HPDE6-E6E7 (cell line): ENCODE results near the gene OR1A1.
"Not testable (repeated sequence)": the region's sequence is repeated elsewhere in the genome, so short reads cannot be mapped to it uniquely, and the experiment has no call there.

Source experiments
- DNase-seq: peaks from one replicate; pipeline ENCODE4 v3.0.0; 2011; ENCODE audit warnings: missing footprints; ENCODE audit errors: extremely low spot score

OR1A1 gene, protein sequence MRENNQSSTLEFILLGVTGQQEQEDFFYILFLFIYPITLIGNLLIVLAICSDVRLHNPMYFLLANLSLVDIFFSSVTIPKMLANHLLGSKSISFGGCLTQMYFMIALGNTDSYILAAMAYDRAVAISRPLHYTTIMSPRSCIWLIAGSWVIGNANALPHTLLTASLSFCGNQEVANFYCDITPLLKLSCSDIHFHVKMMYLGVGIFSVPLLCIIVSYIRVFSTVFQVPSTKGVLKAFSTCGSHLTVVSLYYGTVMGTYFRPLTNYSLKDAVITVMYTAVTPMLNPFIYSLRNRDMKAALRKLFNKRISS

GRCh38 chr17:3207367-3207766 lies at the start of gene OR1A1:
Gene OR1A1 (plus strand): TSS chr17:3207667. CDS start chr17:3215621, 7,954 bp downstream.
- no peak for DNase-seq

DNA sequence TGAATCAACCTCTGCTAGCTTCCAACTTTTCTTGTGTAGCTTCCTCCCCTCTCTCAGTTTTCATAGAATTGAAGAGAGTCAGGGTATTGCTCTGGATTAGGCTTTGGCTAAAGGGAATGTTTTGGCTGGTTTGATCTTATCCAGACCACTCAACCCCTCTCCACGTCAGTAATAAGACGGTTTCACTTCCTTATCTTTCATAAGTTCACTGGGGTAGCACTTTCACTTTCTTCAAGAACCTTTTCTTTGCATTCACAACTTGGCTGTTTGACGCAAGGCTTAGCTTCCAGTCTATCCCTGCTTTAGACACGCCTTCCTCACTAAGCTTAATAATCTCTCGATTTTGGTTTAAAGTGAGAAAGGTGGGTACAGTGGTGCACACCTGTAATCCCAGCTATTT lies 39.9 kb upstream of the OR1A1 start:
- no peak for DNase-seq

DNA sequence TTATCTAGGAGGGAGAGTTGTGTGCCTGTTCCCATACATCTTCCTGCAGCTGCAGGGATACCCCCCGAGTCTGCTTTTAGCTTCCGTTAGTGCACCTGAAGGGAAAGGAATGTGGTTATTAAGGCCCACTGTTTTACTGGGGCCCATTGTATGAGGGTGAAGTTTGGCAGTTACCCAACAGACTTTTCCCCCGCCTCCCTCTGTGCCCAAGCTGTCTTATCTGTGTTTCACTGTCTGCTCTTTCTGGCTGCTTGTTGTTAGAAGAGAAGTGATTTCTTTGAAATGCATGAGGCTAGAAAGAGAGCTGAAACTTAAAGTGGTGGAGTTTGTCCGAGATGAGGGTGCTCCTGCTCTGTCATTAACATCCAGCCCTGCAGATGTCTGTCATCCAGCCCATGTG lies 17.5 kb upstream of the OR1A1 start:
- no peak for DNase-seq

DNA sequence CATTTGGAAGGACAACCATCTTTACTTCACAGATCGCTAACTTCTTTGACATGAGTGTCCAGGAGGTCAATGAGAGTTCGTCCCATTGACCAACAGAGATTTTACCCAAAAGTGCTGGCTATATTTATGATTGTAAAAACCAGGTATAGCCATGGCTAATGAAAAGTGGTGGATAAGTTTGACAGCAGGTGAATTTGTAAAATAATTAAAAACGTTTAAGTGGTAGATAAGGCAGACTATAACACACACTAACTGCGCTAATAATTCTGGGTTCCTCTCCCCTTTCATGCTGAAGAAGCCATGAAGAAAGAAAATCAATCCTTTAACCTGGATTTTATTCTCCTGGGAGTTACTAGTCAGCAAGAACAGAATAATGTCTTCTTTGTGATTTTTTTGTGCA lies 10.2 kb upstream of the OR1A1 start, which contains the start of gene OR1A2:
Gene OR1A2 (plus strand): TSS at position 301 of the 400 bp plus-strand sequence. CDS start 0 bp downstream, at position 301.
- no peak for DNase-seq

- no peak for DNase-seq
Measured at GRCh38 chr17:3208484-3208883, 1.0 kb downstream of the OR1A1 start.

DNA sequence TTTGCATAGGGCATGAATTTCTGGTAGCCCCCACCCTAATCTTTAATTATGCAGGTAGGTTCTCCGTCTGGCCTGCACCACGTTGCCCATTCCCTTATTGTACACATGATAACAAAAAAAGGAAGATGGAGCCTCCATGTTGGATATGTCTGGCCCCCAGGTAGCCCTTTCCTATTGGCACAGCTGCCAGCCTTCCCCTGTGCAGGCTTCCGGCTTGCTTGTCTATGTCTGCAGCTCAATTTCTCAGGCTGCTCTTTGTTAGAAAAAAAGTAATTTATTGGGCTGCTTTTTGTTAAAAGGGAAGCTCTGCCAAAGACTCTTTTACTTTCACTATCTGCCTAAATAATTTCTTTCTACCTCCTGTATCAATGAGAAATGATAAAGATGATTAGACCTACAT lies 5.5 kb downstream of the OR1A1 start:
- no peak for DNase-seq

DNA sequence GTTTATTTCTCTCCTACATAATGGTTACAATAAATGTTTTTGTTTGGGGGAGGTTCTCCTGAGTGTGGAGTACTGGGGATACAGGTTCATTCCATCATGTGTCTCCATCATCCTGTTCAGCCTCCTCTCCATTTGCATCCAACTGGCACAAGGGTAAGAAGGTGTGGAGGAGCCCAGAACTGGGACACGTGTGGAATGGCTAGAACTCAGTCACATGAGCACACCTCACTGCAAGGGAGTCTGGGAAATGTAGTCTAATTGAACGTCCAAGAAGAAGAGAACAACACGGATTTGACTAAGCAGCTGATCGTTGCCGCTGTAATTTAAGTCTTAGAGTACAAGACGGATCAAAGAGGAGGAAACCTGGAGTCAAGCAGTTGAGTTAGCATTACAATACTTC lies 6.1 kb downstream of the OR1A1 start:
- no peak for DNase-seq

DNA sequence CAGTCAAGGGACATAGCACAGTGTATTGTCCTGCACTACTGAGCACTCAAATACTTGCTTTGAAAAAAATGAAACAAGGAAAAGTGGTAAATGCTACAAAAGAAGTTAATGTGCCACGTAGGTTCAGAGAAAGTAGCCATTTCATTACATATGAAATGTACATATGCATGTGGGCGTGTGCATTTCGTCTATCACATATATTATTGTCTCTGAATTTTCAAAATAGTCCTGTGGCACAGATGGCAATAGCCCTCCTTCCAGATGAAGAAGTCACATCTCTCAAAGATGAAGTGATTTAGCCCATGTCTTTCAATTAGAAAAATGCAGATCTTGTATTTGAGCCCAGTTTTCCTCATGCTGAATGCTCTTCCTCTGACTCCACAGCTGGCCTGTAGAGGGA lies 12.5 kb downstream of the OR1A1 start:
- DNase-seq, result not testable (repeated sequence)

DNA sequence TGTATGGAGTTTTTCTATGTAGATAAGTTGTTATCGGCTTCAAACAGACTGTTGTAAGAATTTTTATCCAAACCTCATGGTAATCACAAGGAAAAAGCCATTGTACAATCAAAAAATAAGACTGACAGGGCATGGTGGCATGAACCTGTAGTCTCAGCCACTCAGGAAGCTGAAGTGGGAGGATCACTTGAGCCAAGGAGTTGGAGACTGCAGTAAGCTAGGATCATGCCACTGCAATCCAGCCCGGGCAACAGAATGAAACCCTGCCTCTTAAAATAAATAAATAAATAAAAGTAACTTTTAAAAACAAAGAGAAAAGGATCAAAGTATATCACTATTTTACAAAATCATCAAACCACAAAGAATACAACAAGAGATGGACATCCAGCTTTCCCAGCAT lies 14.4 kb downstream of the OR1A1 start:
- DNase-seq, result no peak

GRCh38 chr17:3222505-3222904 lies 15.0 kb downstream of the OR1A1 start:
- no peak for DNase-seq

DNA sequence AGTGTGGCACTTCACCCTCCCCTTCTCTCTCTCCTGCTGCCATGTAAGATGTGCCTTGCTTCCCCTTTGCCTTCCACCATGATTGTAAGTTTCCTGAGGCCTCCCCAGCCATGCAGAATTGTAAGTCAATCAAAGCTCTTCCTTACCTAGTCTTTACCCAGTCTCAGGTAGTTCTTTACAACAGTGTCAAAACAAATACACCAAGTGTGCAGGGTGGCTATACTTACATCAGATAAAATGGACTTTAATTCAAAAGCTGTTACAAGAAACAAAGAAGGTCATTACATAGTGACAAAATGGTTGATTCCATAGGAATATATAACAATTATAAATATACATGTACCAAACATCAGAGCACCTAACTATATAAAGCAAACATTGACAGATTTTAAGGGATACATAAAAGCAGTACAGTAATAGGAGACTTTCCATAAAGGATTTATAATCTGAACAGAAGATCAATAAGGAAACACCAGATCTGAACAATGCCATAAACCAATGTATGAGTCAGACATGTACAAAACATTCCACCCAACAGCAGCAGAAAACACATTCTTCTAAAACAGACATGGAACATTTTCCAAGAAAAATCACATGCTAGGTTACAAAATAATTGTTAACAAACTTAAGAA lies 17.4 kb downstream of the OR1A1 start:
- not testable (repeated sequence) for DNase-seq

GRCh38 chr17:3232300-3232699 lies 24.8 kb downstream of the OR1A1 start:
- not testable (repeated sequence) for DNase-seq

DNA sequence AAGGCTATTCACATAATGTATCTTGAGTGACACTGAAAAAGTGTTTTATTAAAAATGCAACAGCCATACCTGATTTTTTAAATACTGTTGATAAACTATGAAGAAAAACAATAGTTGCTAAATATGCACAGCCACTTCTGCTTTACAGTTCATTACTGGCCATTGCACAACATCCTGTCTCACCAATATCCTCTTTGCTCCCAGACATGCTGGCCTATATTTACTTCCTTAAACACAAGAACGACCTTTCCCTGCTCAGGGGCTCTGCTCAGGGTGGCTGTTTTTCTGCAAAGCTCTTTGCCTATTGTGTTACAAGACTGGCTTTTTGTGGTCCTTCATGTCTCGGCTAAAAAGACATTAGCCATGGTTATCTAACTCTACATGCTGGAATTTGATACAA lies 31.2 kb downstream of the OR1A1 start:
- DNase-seq, result not testable (repeated sequence)

DNA sequence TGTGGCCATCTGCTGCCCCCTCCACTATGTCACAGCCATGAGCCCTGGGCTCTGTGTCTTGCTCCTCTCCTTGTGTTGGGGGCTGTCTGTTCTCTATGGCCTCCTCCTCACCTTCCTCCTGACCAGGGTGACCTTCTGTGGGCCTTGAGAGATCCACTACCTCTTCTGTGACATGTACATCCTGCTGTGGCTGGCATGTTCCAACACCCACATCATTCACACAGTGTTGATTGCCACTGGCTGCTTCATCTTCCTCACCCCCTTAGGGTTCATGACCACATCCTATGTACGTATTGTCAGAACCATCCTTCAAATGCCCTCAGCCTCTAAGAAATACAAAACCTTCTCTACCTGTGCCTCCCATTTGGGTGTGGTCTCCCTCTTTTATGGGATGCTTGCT lies 33.6 kb downstream of the OR1A1 start:
- DNase-seq, result not testable (repeated sequence)

- DNase-seq, result not testable (repeated sequence)
Measured at GRCh38 chr17:3244841-3245240, 37.4 kb downstream of the OR1A1 start.

DNA sequence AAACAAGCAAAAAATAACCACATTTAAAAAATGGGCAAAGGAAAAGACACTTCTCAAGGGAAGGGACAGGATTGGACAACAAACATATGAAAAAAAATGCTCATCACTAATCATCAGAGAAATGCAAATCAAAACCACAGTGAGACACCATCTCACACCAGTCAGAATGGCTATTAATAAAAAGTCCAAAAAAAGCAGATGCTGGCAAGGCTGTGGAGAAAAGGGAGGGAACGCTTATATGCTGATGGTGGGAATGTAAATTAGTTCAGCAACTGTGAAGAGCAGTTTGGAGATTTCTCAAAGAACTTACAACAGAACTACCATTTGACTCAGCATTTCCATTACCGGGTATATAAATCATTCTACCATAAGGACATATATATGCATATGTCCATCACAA lies 41.5 kb downstream of the OR1A1 start:
- DNase-seq, result not testable (repeated sequence)

- DNase-seq, result no peak
Measured at GRCh38 chr17:3256575-3256974, 49.1 kb downstream of the OR1A1 start.

DNA sequence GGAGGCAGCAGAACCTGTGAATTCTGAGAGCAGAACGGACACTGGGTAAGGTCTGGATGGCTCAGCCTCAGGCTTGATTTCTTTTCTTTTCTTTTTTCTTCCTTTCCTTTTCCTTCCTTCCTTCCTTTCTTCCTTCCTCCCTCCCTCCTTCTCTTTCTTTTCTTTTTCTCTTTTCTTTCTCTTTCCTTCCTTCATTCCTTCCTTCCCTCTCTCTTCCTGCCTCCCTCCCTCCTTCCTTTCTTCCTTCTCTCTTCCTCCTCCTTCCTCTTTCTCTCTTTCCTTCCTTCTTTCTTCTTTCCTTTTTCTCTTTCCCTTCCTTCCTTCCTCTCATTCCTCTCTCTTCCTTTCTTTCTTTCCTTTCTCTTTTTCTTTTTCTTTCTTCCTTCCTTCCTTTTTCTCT lies 52.7 kb downstream of the OR1A1 start:
- no peak for DNase-seq

GRCh38 chr17:3260600-3260999 lies 53.1 kb downstream of the OR1A1 start:
- DNase-seq, result no peak
